ENCODE data around the gene KLHL12.

The KLHL12 gene

DNA sequence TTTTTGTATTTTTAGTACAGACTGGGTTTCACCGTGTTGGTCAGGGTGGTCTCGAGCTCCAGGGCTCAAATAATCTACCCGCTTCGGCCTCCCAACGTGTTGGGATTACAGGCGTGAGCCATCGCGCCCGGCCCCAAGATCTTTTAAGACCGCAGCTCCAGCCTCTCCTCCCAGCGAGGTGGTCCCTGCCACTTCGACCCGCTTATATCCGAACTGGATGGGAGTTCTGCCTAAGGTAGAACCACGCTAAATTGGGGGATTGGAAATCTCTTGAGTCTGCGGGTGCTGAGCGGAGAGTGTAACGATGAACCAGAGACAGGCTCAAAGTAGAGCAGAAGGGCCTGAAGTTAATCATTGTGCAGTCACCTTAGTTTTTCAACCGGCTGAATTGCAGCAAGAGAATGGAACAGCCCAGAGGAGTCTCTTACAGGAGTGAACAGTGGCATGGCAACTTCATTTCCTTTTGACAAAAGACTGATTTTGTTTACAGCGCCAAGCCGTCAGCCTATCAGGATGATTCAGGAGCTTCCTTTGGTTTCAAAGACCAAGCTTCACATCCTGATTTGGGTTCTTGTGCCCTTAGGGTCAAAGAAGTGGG, 40.7 kb upstream of the KLHL12 start:
- Histone ChIP-seq H2AFZ (ENCODE audit: low read length) (peak overlapping the region; percentile 21), H3K27ac (ENCODE audit: low read depth, low read length, poor library complexity, severe bottlenecking) (peak overlapping the region; percentile 10), H3K9me3 (ENCODE audit: low read length) (no peaks in the 10 kb centered on the region), H3K79me2 (ENCODE audit: insufficient read depth, low read length) (no peaks in the 10 kb centered on the region), H3F3A (ENCODE audit: insufficient read depth, low read length) (no peaks in the 10 kb centered on the region), H3K4me1 (ENCODE audit: insufficient read depth, low read length, severe bottlenecking) (peaks cover 29% of the 10 kb centered on the region), H3K9ac (ENCODE audit: low read length) (peak overlapping the region; percentile 53), H4K20me1 (ENCODE audit: insufficient read depth, low read length) (no peaks in the 10 kb centered on the region), H3K9me2 (ENCODE audit: low read depth, low read length) (no peaks in the 10 kb centered on the region), H3K36me3 (ENCODE audit: insufficient read depth, low read length) (peaks cover 23% of the 10 kb centered on the region; the same call in 1 of the 2 replicates), H3K4me2 (ENCODE audit: low read length) (peak overlapping the region; percentile 67), H3K27me3 (ENCODE audit: insufficient read depth, low read length) (no peaks in the 10 kb centered on the region), H3K4me3 (ENCODE audit: low read depth, low read length, poor library complexity, severe bottlenecking) (peak overlapping the region; percentile 57)
- TF ChIP-seq, protein P1, sequence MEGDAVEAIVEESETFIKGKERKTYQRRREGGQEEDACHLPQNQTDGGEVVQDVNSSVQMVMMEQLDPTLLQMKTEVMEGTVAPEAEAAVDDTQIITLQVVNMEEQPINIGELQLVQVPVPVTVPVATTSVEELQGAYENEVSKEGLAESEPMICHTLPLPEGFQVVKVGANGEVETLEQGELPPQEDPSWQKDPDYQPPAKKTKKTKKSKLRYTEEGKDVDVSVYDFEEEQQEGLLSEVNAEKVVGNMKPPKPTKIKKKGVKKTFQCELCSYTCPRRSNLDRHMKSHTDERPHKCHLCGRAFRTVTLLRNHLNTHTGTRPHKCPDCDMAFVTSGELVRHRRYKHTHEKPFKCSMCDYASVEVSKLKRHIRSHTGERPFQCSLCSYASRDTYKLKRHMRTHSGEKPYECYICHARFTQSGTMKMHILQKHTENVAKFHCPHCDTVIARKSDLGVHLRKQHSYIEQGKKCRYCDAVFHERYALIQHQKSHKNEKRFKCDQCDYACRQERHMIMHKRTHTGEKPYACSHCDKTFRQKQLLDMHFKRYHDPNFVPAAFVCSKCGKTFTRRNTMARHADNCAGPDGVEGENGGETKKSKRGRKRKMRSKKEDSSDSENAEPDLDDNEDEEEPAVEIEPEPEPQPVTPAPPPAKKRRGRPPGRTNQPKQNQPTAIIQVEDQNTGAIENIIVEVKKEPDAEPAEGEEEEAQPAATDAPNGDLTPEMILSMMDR (IDR thresholded peaks at IDR 0.05; ENCODE audit: low read length): 0 out of 2 replicates have a peak, but pooled peaks have one; percentile 7
- no peak for TF ChIP-seq EZH2 (IDR thresholded peaks at IDR 0.05; ENCODE audit: borderline replicate concordance, low read length)

DNA sequence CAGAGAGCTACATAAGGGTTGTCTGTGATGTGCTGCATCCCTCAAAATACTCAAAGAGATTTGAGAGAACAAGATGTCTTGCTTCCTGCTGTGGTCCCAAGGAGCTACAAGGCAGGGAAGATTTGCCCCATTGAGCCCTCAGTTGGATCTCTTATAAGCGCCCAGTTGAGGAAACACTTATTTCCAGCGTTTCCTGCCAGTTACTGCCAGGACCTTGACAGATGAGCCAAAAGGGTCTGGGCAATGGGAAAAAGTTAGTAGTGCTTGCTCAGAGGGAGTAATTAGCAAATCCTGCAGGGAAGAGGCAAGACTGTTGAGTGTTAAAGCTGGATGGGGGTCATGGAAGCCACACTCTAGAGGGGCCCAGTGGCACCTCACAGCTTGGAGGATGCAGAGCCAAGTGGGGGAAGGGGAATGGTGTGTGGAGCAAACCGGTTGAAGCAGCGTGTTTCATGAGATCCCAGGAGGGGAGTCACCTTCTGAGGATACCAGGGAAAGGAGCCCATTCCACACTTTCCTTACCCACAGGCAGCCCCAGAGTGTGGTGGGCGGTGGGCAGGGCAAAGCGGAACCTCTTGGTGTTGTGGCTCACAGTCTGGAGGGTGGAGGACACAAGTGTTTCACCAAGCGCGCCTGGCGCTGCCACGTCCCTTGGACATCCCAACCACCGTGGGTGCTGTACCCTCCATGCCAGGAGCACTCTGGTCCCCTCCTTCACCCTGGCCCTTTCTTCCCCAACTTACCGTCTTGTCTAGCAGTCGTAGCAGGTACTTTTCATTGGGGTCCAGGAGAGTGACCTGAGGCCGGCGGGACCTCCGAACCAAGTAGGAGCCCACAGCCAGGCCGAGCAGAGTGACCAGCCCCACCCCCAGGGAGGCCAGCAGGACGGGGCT, 39.2 kb upstream of the KLHL12 start:
- Histone ChIP-seq H4K20me1 (ENCODE audit: insufficient read depth, low read length) (no peaks in the 10 kb centered on the region), H3F3A (ENCODE audit: insufficient read depth, low read length) (no peaks in the 10 kb centered on the region), H3K9ac (ENCODE audit: low read length) (peak overlapping the region; percentile 89), H3K4me1 (ENCODE audit: insufficient read depth, low read length, severe bottlenecking) (peaks cover 29% of the 10 kb centered on the region), H3K27me3 (ENCODE audit: insufficient read depth, low read length) (no peaks in the 10 kb centered on the region), H3K9me3 (ENCODE audit: low read length) (no peaks in the 10 kb centered on the region), H3K79me2 (ENCODE audit: insufficient read depth, low read length) (no peaks in the 10 kb centered on the region), H2AFZ (ENCODE audit: low read length) (no peak overlapping the region), H3K4me3 (ENCODE audit: low read depth, low read length, poor library complexity, severe bottlenecking) (peak overlapping the region; percentile 97), H3K27ac (ENCODE audit: low read depth, low read length, poor library complexity, severe bottlenecking) (peak overlapping the region; percentile 20), H3K4me2 (ENCODE audit: low read length) (peak overlapping the region; percentile 96), H3K9me2 (ENCODE audit: low read depth, low read length) (no peaks in the 10 kb centered on the region), H3K36me3 (ENCODE audit: insufficient read depth, low read length) (peaks cover 31% of the 10 kb centered on the region)
- no peak for TF ChIP-seq EZH2 (IDR thresholded peaks at IDR 0.05; ENCODE audit: borderline replicate concordance, low read length)
- TF ChIP-seq, protein P1 (IDR thresholded peaks at IDR 0.05; ENCODE audit: low read length): no peak

GRCh38 chr1:202965422-202965821, 38.4 kb upstream of the KLHL12 start:
- no peaks in the 10 kb centered on the region for H3K79me2 ChIP-seq (ENCODE audit: insufficient read depth, low read length)
- H3K9me3 ChIP-seq (ENCODE audit: low read length): no peaks in the 10 kb centered on the region
- H3F3A ChIP-seq (ENCODE audit: insufficient read depth, low read length): no peaks in the 10 kb centered on the region
- no peak overlapping the region for H2AFZ ChIP-seq (ENCODE audit: low read length)
- peaks cover 29% of the 10 kb centered on the region for H3K4me1 ChIP-seq (ENCODE audit: insufficient read depth, low read length, severe bottlenecking)
- H3K9ac ChIP-seq (ENCODE audit: low read length): no peak overlapping the region; the same call in 1 of the 2 replicates
- H4K20me1 ChIP-seq (ENCODE audit: insufficient read depth, low read length): no peaks in the 10 kb centered on the region
- H3K36me3 ChIP-seq (ENCODE audit: insufficient read depth, low read length): peaks cover 31% of the 10 kb centered on the region
- H3K27ac ChIP-seq (ENCODE audit: low read depth, low read length, poor library complexity, severe bottlenecking): no peak overlapping the region
- H3K9me2 ChIP-seq (ENCODE audit: low read depth, low read length): no peaks in the 10 kb centered on the region
- TF ChIP-seq, protein P1 (IDR thresholded peaks at IDR 0.05; ENCODE audit: low read length): no peak
- TF ChIP-seq EZH2 (IDR thresholded peaks at IDR 0.05; ENCODE audit: borderline replicate concordance, low read length): no peak
- H3K4me3 ChIP-seq (ENCODE audit: low read depth, low read length, poor library complexity, severe bottlenecking): no peak overlapping the region
- peak overlapping the region; percentile 96; the same call in 1 of the 2 replicates for H3K4me2 ChIP-seq (ENCODE audit: low read length)
- no peaks in the 10 kb centered on the region for H3K27me3 ChIP-seq (ENCODE audit: insufficient read depth, low read length)

Measured in OCI-LY1 (cell line).